OCI-LY1 (cell line): ENCODE measurements around the gene NLRC3.

ENCODE experiments used
- H2AFZ ChIP-seq: fragments of 200-600 bp; sonication (generic), shearing (Covaris generic); 2 replicates; pipeline ENCODE4 v1.6.0; 2014; ENCODE audit warnings: antibody characterized with exemption, mild to moderate bottlenecking, low read length
- H3F3A ChIP-seq: fragments of 200-600 bp; sonication (generic), shearing (Covaris generic); 2 replicates; pipeline ENCODE4 v1.6.0; 2014; ENCODE audit warnings: mild to moderate bottlenecking, antibody characterized with exemption, low read length, moderate library complexity; ENCODE audit not compliant: insufficient read depth
- H3K27ac ChIP-seq: fragments of 200-600 bp; sonication (generic); 2 replicates; pipeline ENCODE4 v1.5.1; 2014; ENCODE audit warnings: low read length, mixed run types, mild to moderate bottlenecking, low read depth; ENCODE audit not compliant: poor library complexity, severe bottlenecking
- H3K27me3 ChIP-seq: fragments of 200-600 bp; sonication (generic); 2 replicates; pipeline ENCODE4 v1.6.0; 2014; ENCODE audit warnings: antibody characterized with exemption, mild to moderate bottlenecking, low read length, moderate library complexity; ENCODE audit not compliant: insufficient read depth
- H3K36me3 ChIP-seq: fragments of 200-600 bp; sonication (generic); 2 replicates; pipeline ENCODE4 v1.6.1; 2014; ENCODE audit warnings: mild to moderate bottlenecking, antibody characterized with exemption, low read length, moderate library complexity, mixed read lengths; ENCODE audit not compliant: insufficient read depth
- H3K4me1 ChIP-seq: fragments of 200-600 bp; sonication (generic); 2 replicates; pipeline ENCODE4 v1.5.1; 2014; ENCODE audit warnings: mild to moderate bottlenecking, low read length, moderate library complexity; ENCODE audit not compliant: insufficient read depth, severe bottlenecking
- H3K4me2 ChIP-seq: fragments of 200-600 bp; sonication (generic), shearing (Covaris generic); 2 replicates; pipeline ENCODE4 v1.6.1; 2014; ENCODE audit warnings: low read length
- H3K4me3 ChIP-seq: fragments of 200-600 bp; sonication (generic); 2 replicates; pipeline ENCODE4 v1.5.1; 2014; ENCODE audit warnings: low read length, low read depth, mild to moderate bottlenecking, mixed read lengths; ENCODE audit not compliant: poor library complexity, severe bottlenecking
- H3K79me2 ChIP-seq: fragments of 200-600 bp; shearing (Covaris generic); 2 replicates; pipeline ENCODE4 v1.6.1; 2016; ENCODE audit warnings: mixed run types, low read length, mixed read lengths; ENCODE audit not compliant: insufficient read depth
- H3K9ac ChIP-seq: fragments of 200-600 bp; sonication (generic), shearing (Covaris generic); 2 replicates; pipeline ENCODE4 v1.6.1; 2014; ENCODE audit warnings: mild to moderate bottlenecking, low read length, mixed read lengths
- H3K9me2 ChIP-seq: fragments of 200-600 bp; sonication (generic), shearing (Covaris generic); 2 replicates; pipeline ENCODE4 v1.6.1; 2014; ENCODE audit warnings: low read depth, mild to moderate bottlenecking, low read length, mixed read lengths
- H3K9me3 ChIP-seq: fragments of 200-600 bp; shearing (Covaris generic); 2 replicates; pipeline ENCODE4 v1.6.1; 2014; ENCODE audit warnings: low read length, mixed read lengths
- H4K20me1 ChIP-seq: fragments of 200-600 bp; sonication (generic), shearing (Covaris generic); 2 replicates; pipeline ENCODE4 v1.6.0; 2016; ENCODE audit warnings: mild to moderate bottlenecking, low read length; ENCODE audit not compliant: insufficient read depth
- CTCF ChIP-seq: fragments of 200-600 bp; sonication (generic), shearing (Covaris generic); IDR thresholded peaks from 2 replicates; pipeline ENCODE4 v1.5.1; 2017; ENCODE audit warnings: mild to moderate bottlenecking, antibody characterized with exemption, low read length, moderate library complexity, mixed read lengths
- EZH2 ChIP-seq: fragments of 200-600 bp; sonication (generic), shearing (Covaris generic); IDR thresholded peaks from 2 replicates; pipeline ENCODE4 v1.8.0; 2017; ENCODE audit warnings: borderline replicate concordance, mixed run types, mild to moderate bottlenecking, antibody characterized with exemption, low read length, moderate library complexity, mixed read lengths

NLRC3 gene

GRCh38 chr16:3595110-3595486 lies 17.9 kb upstream of the NLRC3 start:
- H3K27me3 ChIP-seq: no peaks in the 10 kb centered on the region
- peaks cover 26% of the 10 kb centered on the region for H3K36me3 ChIP-seq
- no peaks in the 10 kb centered on the region for H3K9me2 ChIP-seq
- H3K4me3 ChIP-seq: no peak overlapping the region
- no peaks in the 10 kb centered on the region for H4K20me1 ChIP-seq
- no peaks in the 10 kb centered on the region for H3K4me1 ChIP-seq
- H3F3A ChIP-seq: no peaks in the 10 kb centered on the region
- H3K27ac ChIP-seq: no peak overlapping the region
- no peaks in the 10 kb centered on the region for H3K79me2 ChIP-seq
- no peak overlapping the region for H3K9ac ChIP-seq
- TF ChIP-seq CTCF (no peak), EZH2 (no peak)
- H2AFZ ChIP-seq: no peak overlapping the region
- no peak overlapping the region for H3K4me2 ChIP-seq
- H3K9me3 ChIP-seq: 0 out of 2 replicates have a peak, but pooled peaks cover 2% of the 10 kb centered on the region

- H2AFZ ChIP-seq: no peak overlapping the region
- H3K4me1 ChIP-seq: no peaks in the 10 kb centered on the region
- no peak for TF ChIP-seq EZH2
- no peak for TF ChIP-seq CTCF
- H3K9ac ChIP-seq: no peak overlapping the region
- H3F3A ChIP-seq: no peaks in the 10 kb centered on the region
- peaks cover 20% of the 10 kb centered on the region for H3K36me3 ChIP-seq
- H3K27ac ChIP-seq: no peak overlapping the region
- H4K20me1 ChIP-seq: no peaks in the 10 kb centered on the region
- H3K9me3 ChIP-seq: no peaks in the 10 kb centered on the region
- H3K4me3 ChIP-seq: no peak overlapping the region
- no peaks in the 10 kb centered on the region for H3K27me3 ChIP-seq
- H3K79me2 ChIP-seq: no peaks in the 10 kb centered on the region
- H3K9me2 ChIP-seq: no peaks in the 10 kb centered on the region
- no peak overlapping the region for H3K4me2 ChIP-seq
These were observed 17.3 kb upstream of the NLRC3 start for GRCh38 chr16:3594316-3595109.

GRCh38 chr16:3592559-3592958 lies 15.4 kb upstream of the NLRC3 start:
- Histone ChIP-seq H3K4me3 (no peak overlapping the region), H3K9ac (no peak overlapping the region), H3K4me2 (no peak overlapping the region), H3K9me3 (no peaks in the 10 kb centered on the region), H3F3A (no peaks in the 10 kb centered on the region), H3K27ac (no peak overlapping the region), H3K36me3 (peaks cover 26% of the 10 kb centered on the region), H4K20me1 (no peaks in the 10 kb centered on the region), H3K9me2 (no peaks in the 10 kb centered on the region), H2AFZ (no peak overlapping the region), H3K79me2 (no peaks in the 10 kb centered on the region), H3K27me3 (no peaks in the 10 kb centered on the region), H3K4me1 (peaks cover 11% of the 10 kb centered on the region)
- TF ChIP-seq EZH2 (no peak), CTCF (no peak)
